Measurements from ENCODE around the gene ZNF669.

ZNF669 gene

GRCh38 chr1:247107694-247108093 lies 3.5 kb upstream of the ZNF669 start:
- no peak for TF ChIP-seq CTCF (IDR thresholded peaks at IDR 0.05; ENCODE audit: low read depth, low read length)
- H3K4me3 ChIP-seq (replicated peaks in 1 of 2; ENCODE audit: low read depth in 2 of 2, low read length in 2 of 2), result no peak overlapping the region
- DNase-seq (ENCODE audit: low read depth in 2 of 2), result no peak

GRCh38 chr1:247105966-247106365 lies 1.8 kb upstream of the ZNF669 start:
- DNase-seq (ENCODE audit: low read depth in 2 of 2), result no peak
- TF ChIP-seq CTCF (IDR thresholded peaks at IDR 0.05; ENCODE audit: low read depth, low read length), result no peak
- no peak overlapping the region for H3K4me3 ChIP-seq (replicated peaks in 1 of 2; ENCODE audit: low read depth in 2 of 2, low read length in 2 of 2)

GRCh38 chr1:247104965-247105364 lies 809 bp upstream of the ZNF669 start:
- no peak overlapping the region for H3K4me3 ChIP-seq (replicated peaks in 1 of 2; ENCODE audit: low read depth in 2 of 2, low read length in 2 of 2)
- no peak for DNase-seq (ENCODE audit: low read depth in 2 of 2)
- TF ChIP-seq CTCF (IDR thresholded peaks at IDR 0.05; ENCODE audit: low read depth, low read length), result no peak

- DNase-seq (ENCODE audit: low read depth in 2 of 2), result peak; percentile 7 to 70
- TF ChIP-seq CTCF (IDR thresholded peaks at IDR 0.05; ENCODE audit: low read depth, low read length), result no peak
- H3K4me3 ChIP-seq (replicated peaks in 1 of 2; ENCODE audit: low read depth in 2 of 2, low read length in 2 of 2), result no peak overlapping the region
Measured at GRCh38 chr1:247102381-247102780, 1.8 kb downstream of the ZNF669 start.

GRCh38 chr1:247100676-247101279 lies 3.4 kb downstream of the ZNF669 start:
- no peak for DNase-seq (ENCODE audit: low read depth in 2 of 2)
- no peak for TF ChIP-seq CTCF (IDR thresholded peaks at IDR 0.05; ENCODE audit: low read depth, low read length)
- H3K4me3 ChIP-seq (replicated peaks in 1 of 2; ENCODE audit: low read depth in 2 of 2, low read length in 2 of 2), result no peak overlapping the region

- DNase-seq (ENCODE audit: low read depth in 2 of 2), result no peak
- no peak overlapping the region for H3K4me3 ChIP-seq (replicated peaks in 1 of 2; ENCODE audit: low read depth in 2 of 2, low read length in 2 of 2)
- no peak for TF ChIP-seq CTCF (IDR thresholded peaks at IDR 0.05; ENCODE audit: low read depth, low read length)
Measured at GRCh38 chr1:247096958-247097357, 7.2 kb downstream of the ZNF669 start.

- no peak overlapping the region for H3K4me3 ChIP-seq (replicated peaks in 1 of 2; ENCODE audit: low read depth in 2 of 2, low read length in 2 of 2)
- TF ChIP-seq CTCF (IDR thresholded peaks at IDR 0.05; ENCODE audit: low read depth, low read length), result no peak
- DNase-seq (ENCODE audit: low read depth in 2 of 2), result no peak
Measured at GRCh38 chr1:247096544-247096943, 7.6 kb downstream of the ZNF669 start.

Measured in cardiac fibroblast (primary cell).